Transverse colon (tissue), 3 donors: ENCODE results near the gene PDZD7.

Experiments
- CTCF ChIP-seq, 5 experiments: fragments of 200-600 bp in 3 of 5; fragments of 450-650 bp in 2 of 5; sonication (generic) in 3 of 5; IDR thresholded peaks; 1 replicate in 2 of 5; 2 replicates in 3 of 5; pipeline ENCODE4 v1.5.1; 2016 to 2017; ENCODE audit warnings: antibody characterized with exemption in 5 of 5, inconsistent platforms in 3 of 5, mild to moderate bottlenecking in 2 of 5, moderate library complexity in 1 of 5
- POLR2A ChIP-seq: fragments of 450-650 bp; IDR thresholded peaks from one replicate; pipeline ENCODE4 v1.6.1; 2016; ENCODE audit warnings: antibody characterized with exemption, mild to moderate bottlenecking, moderate library complexity

GRCh38 chr10:101015582-101015973 is 15.4 kb downstream of the PDZD7 start:
- no peak for TF ChIP-seq CTCF (IDR thresholded peaks at IDR 0.05)
- TF ChIP-seq POLR2A, result no peak
